CD8-positive, alpha-beta memory T cell (primary cell): Measurements from ENCODE around the gene NDUFS3. TPM values are rescaled to one million over a fixed set of nuclear protein-coding genes. Genes with fewer than 3 reads are reported as not detected.

Experiments used
- CTCF ChIA-PET: fragments of 350-600 bp; sonication (Branson Sonifier 250); formaldehyde crosslinking; loops from one replicate; lab custom pipeline; 2021; ENCODE audit warnings: antibody characterized with exemption; lab: Charles Lee
- POLR2A ChIA-PET: fragments of 350-600 bp; sonication (Branson Sonifier 250); formaldehyde crosslinking; loops from one replicate; lab custom pipeline; 2021; ENCODE audit warnings: antibody characterized with exemption; lab: Charles Lee
- DNase-seq, 5 donors: peaks; one replicate each; pipeline versions ENCODE4 v3.0.0 to v3.0.0-alpha.2; 2020 to 2022; ENCODE audit warnings: mixed read lengths in 1 of 5
- H3K27ac ChIP-seq: one replicate; pipeline ENCODE4 v1.7.0; 2013; ENCODE audit warnings: low read depth, mild to moderate bottlenecking, low read length, moderate library complexity
- H3K27me3 ChIP-seq: 2 replicates; pipeline ENCODE4 v1.7.0; 2013; ENCODE audit warnings: low read length, mild to moderate bottlenecking; ENCODE audit not compliant: insufficient read depth, poor library complexity, severe bottlenecking
- H3K36me3 ChIP-seq: 2 replicates; pipeline ENCODE4 v1.7.0; 2013; ENCODE audit warnings: mild to moderate bottlenecking, low read length, moderate library complexity; ENCODE audit not compliant: insufficient read depth
- H3K4me1 ChIP-seq: 2 replicates; pipeline ENCODE4 v1.7.0; 2013; ENCODE audit warnings: mild to moderate bottlenecking, low read length, moderate library complexity; ENCODE audit not compliant: insufficient read depth
- H3K4me3 ChIP-seq: 2 replicates; pipeline ENCODE4 v1.7.0; 2013; ENCODE audit warnings: mild to moderate bottlenecking, low read length
- H3K9me3 ChIP-seq: 2 replicates; pipeline ENCODE4 v1.7.0; 2013; ENCODE audit warnings: mild to moderate bottlenecking, low read length
- H3K27ac Mint-ChIP-seq, 8 donors: one replicate each; pipeline ENCODE4 v1.8.0; 2020 to 2021; ENCODE audit warnings: mixed read lengths in 8 of 8, mild to moderate bottlenecking in 6 of 8, inconsistent platforms in 3 of 8, moderate library complexity in 3 of 8
- H3K27me3 Mint-ChIP-seq, 2 donors: one replicate each; pipeline ENCODE4 v1.8.0; 2020 to 2021; ENCODE audit warnings: mixed read lengths in 2 of 2, mild to moderate bottlenecking in 1 of 2, moderate library complexity in 1 of 2
- H3K36me3 Mint-ChIP-seq, 3 donors: one replicate each; pipeline ENCODE4 v1.8.0; 2020 to 2021; ENCODE audit warnings: mixed read lengths in 3 of 3, inconsistent platforms in 1 of 3, mild to moderate bottlenecking in 1 of 3
- H3K4me1 Mint-ChIP-seq, 3 donors: one replicate each; pipeline ENCODE4 v1.8.0; 2020 to 2021; ENCODE audit warnings: mixed read lengths in 3 of 3, inconsistent platforms in 1 of 3, mild to moderate bottlenecking in 1 of 3
- H3K4me3 Mint-ChIP-seq, 7 donors: one replicate each; pipeline ENCODE4 v1.8.0; 2020 to 2021; ENCODE audit warnings: mixed read lengths in 7 of 7, mild to moderate bottlenecking in 6 of 7, moderate library complexity in 4 of 7, inconsistent platforms in 2 of 7
- H3K9me3 Mint-ChIP-seq, 5 donors: one replicate each; pipeline ENCODE4 v1.8.0; 2020 to 2022; ENCODE audit warnings: mixed read lengths in 5 of 5, mild to moderate bottlenecking in 3 of 5, moderate library complexity in 2 of 5, inconsistent platforms in 1 of 5
- polyA plus RNA-seq: library from polyadenylated mRNA; unstranded; fragments of 300-500 nt; fragmentation: Illumina TruSeq; gene quantifications from one replicate; pipeline ENCODE4 v1.2.3, GENCODE V29; 2021
- total RNA-seq, 2 experiments: library from RNA; stranded (reverse); gene quantifications; one replicate each; pipeline ENCODE4 v1.2.3, GENCODE V29; 2021

The NDUFS3 gene
- total and polyA plus RNA-seq, 3 experiments from 2014 or later: 98.9 to 157 (median 147) TPM

GRCh38 chr11:47592970-47593369 is 14.1 kb downstream of the NDUFS3 start:
- no peaks in the 10 kb centered on the region for H3K9me3 Mint-ChIP-seq
- H3K27me3 Mint-ChIP-seq: peaks cover 29 to 35% of the 10 kb centered on the region in 2 donors
- CTCF ChIA-PET: no interaction called here
- H3K4me3 ChIP-seq: no peak overlapping the region
- H3K27me3 ChIP-seq: peaks cover 24% of the 10 kb centered on the region
- POLR2A ChIA-PET: no interaction called here
- H3K36me3 ChIP-seq: no peaks in the 10 kb centered on the region
- H3K36me3 Mint-ChIP-seq: peaks cover 0 to 4% (median 0%) of the 10 kb centered on the region in 3 donors
- no peak overlapping the region for H3K4me3 Mint-ChIP-seq
- DNase-seq: no peak
- peaks cover 0 to 14% (median 2%) of the 10 kb centered on the region in 3 donors for H3K4me1 Mint-ChIP-seq
- H3K4me1 ChIP-seq: no peaks in the 10 kb centered on the region
- H3K27ac Mint-ChIP-seq: no peak overlapping the region
- no peaks in the 10 kb centered on the region for H3K9me3 ChIP-seq
- H3K27ac ChIP-seq: no peak overlapping the region

- H3K27me3 Mint-ChIP-seq: peaks cover 29 to 35% of the 10 kb centered on the region in 2 donors
- ChIA-PET CTCF (no interaction called here), POLR2A (no interaction called here)
- peaks cover 24% of the 10 kb centered on the region for H3K27me3 ChIP-seq
- no peaks in the 10 kb centered on the region for H3K9me3 Mint-ChIP-seq
- no peak overlapping the region for H3K4me3 ChIP-seq
- peaks cover 0 to 4% (median 0%) of the 10 kb centered on the region in 3 donors for H3K36me3 Mint-ChIP-seq
- no peaks in the 10 kb centered on the region for H3K36me3 ChIP-seq
- no peaks in the 10 kb centered on the region for H3K9me3 ChIP-seq
- H3K4me3 Mint-ChIP-seq: no peak overlapping the region
- H3K4me1 Mint-ChIP-seq: peaks cover 0 to 14% (median 2%) of the 10 kb centered on the region in 3 donors
- no peak overlapping the region for H3K27ac ChIP-seq
- no peak for DNase-seq
- no peak overlapping the region for H3K27ac Mint-ChIP-seq
- no peaks in the 10 kb centered on the region for H3K4me1 ChIP-seq
These were observed 14.6 kb downstream of the NDUFS3 start for GRCh38 chr11:47593492-47593933.

GRCh38 chr11:47593934-47594855 is 15.3 kb downstream of the NDUFS3 start, which contains the start of gene C1QTNF4:
TSS of gene C1QTNF4 (minus strand) at chr11:47594411. CDS start at chr11:47590810, 3,601 bp downstream.
- Mint-ChIP-seq H3K9me3 (no peaks in the 10 kb centered on the region), H3K4me3 (no peak within 1 kb of the TSS), H3K36me3 (peaks cover 0 to 4% (median 1%) of the 10 kb centered on the region in 3 donors), H3K4me1 (peaks cover 0 to 14% (median 2%) of the 10 kb centered on the region in 3 donors), H3K27me3 (peaks cover 29 to 35% of the 10 kb centered on the region in 2 donors), H3K27ac (no peak within 1 kb of the TSS)
- no peak within 1 kb of the TSS for H3K27ac ChIP-seq
- no peaks in the 10 kb centered on the region for H3K9me3 ChIP-seq
- POLR2A ChIA-PET: no interaction called here
- no peaks in the 10 kb centered on the region for H3K36me3 ChIP-seq
- H3K4me1 ChIP-seq: no peaks in the 10 kb centered on the region
- H3K27me3 ChIP-seq: peaks cover 24% of the 10 kb centered on the region
- CTCF ChIA-PET: no interaction called here
- H3K4me3 ChIP-seq: no peak within 1 kb of the TSS
- DNase-seq: no peak

GRCh38 chr11:47595029-47595428 is 16.2 kb downstream of the NDUFS3 start:
- peaks cover 0 to 14% (median 2%) of the 10 kb centered on the region in 3 donors for H3K4me1 Mint-ChIP-seq
- no peaks in the 10 kb centered on the region for H3K9me3 Mint-ChIP-seq
- H3K27me3 Mint-ChIP-seq: peaks cover 29 to 38% of the 10 kb centered on the region in 2 donors
- CTCF ChIA-PET: no interaction called here
- H3K36me3 Mint-ChIP-seq: peaks cover 0 to 4% (median 4%) of the 10 kb centered on the region in 3 donors
- POLR2A ChIA-PET: no interaction called here
- no peak overlapping the region for H3K27ac Mint-ChIP-seq
- DNase-seq: no peak
- Histone ChIP-seq H3K27me3 (peaks cover 24% of the 10 kb centered on the region), H3K9me3 (no peaks in the 10 kb centered on the region), H3K27ac (no peak overlapping the region), H3K36me3 (no peaks in the 10 kb centered on the region), H3K4me3 (no peak overlapping the region), H3K4me1 (no peaks in the 10 kb centered on the region)
- no peak overlapping the region for H3K4me3 Mint-ChIP-seq

- H3K27ac Mint-ChIP-seq: no peak overlapping the region
- CTCF ChIA-PET: no interaction called here
- peaks cover 0 to 14% (median 2%) of the 10 kb centered on the region in 3 donors for H3K4me1 Mint-ChIP-seq
These were observed 17.1 kb downstream of the NDUFS3 start for GRCh38 chr11:47595967-47596366.

GRCh38 chr11:47599902-47600301 is 21.0 kb downstream of the NDUFS3 start:
- Mint-ChIP-seq H3K27me3 (peaks cover 5 to 15% of the 10 kb centered on the region in 2 donors), H3K9me3 (no peaks in the 10 kb centered on the region), H3K36me3 (peaks cover 0 to 4% (median 0%) of the 10 kb centered on the region in 3 donors), H3K4me3 (no peak overlapping the region), H3K4me1 (no peaks in the 10 kb centered on the region), H3K27ac (no peak overlapping the region)
- DNase-seq: no peak
- ChIA-PET POLR2A (no interaction called here), CTCF (no interaction called here)
- Histone ChIP-seq H3K27me3 (peaks cover 3% of the 10 kb centered on the region), H3K4me3 (no peak overlapping the region), H3K9me3 (no peaks in the 10 kb centered on the region), H3K4me1 (no peaks in the 10 kb centered on the region), H3K36me3 (no peaks in the 10 kb centered on the region), H3K27ac (no peak overlapping the region)

More at GRCh38 chr11:47595967-47596366, 17.1 kb downstream of the NDUFS3 start:
- no peaks in the 10 kb centered on the region for H3K4me1 ChIP-seq
- no peaks in the 10 kb centered on the region for H3K9me3 Mint-ChIP-seq
- no peaks in the 10 kb centered on the region for H3K36me3 ChIP-seq
- peaks cover 24% of the 10 kb centered on the region for H3K27me3 ChIP-seq
- no peak overlapping the region for H3K4me3 ChIP-seq
- peaks cover 0 to 4% (median 4%) of the 10 kb centered on the region in 3 donors for H3K36me3 Mint-ChIP-seq
- H3K27me3 Mint-ChIP-seq: peaks cover 29 to 39% of the 10 kb centered on the region in 2 donors
- no peaks in the 10 kb centered on the region for H3K9me3 ChIP-seq
- POLR2A ChIA-PET: no interaction called here
- H3K4me3 Mint-ChIP-seq: no peak overlapping the region
- no peak for DNase-seq
- no peak overlapping the region for H3K27ac ChIP-seq

GRCh38 chr11:47603295-47603694 is 24.4 kb downstream of the NDUFS3 start:
- H3K4me1 Mint-ChIP-seq: no peaks in the 10 kb centered on the region
- ChIA-PET POLR2A (no interaction called here), CTCF (no interaction called here)
- peaks cover 0 to 4% of the 10 kb centered on the region in 2 donors for H3K27me3 Mint-ChIP-seq
- peaks cover 4 to 12% (median 4%) of the 10 kb centered on the region in 3 donors for H3K36me3 Mint-ChIP-seq
- Histone ChIP-seq H3K4me3 (no peak overlapping the region), H3K9me3 (no peaks in the 10 kb centered on the region), H3K4me1 (no peaks in the 10 kb centered on the region), H3K27ac (no peak overlapping the region), H3K27me3 (no peaks in the 10 kb centered on the region), H3K36me3 (no peaks in the 10 kb centered on the region)
- DNase-seq: no peak
- no peak overlapping the region for H3K4me3 Mint-ChIP-seq
- no peak overlapping the region for H3K27ac Mint-ChIP-seq
- H3K9me3 Mint-ChIP-seq: no peaks in the 10 kb centered on the region

GRCh38 chr11:47605921-47606320 is 27.0 kb downstream of the NDUFS3 start:
- H3K9me3 ChIP-seq: no peaks in the 10 kb centered on the region
- Mint-ChIP-seq H3K36me3 (peaks cover 5 to 11% (median 7%) of the 10 kb centered on the region in 3 donors), H3K4me1 (no peaks in the 10 kb centered on the region), H3K9me3 (no peaks in the 10 kb centered on the region), H3K27ac (no peak overlapping the region), H3K4me3 (no peak overlapping the region), H3K27me3 (no peaks in the 10 kb centered on the region)
- ChIA-PET POLR2A (no interaction called here), CTCF (interaction anchor here (1.2 to 1.5 kb wide), 2 partner anchors 11 to 15 kb away, joined by 3 to 4 read pairs; no protein-coding TSS in a partner anchor)
- DNase-seq: no peak
- H3K27ac ChIP-seq: no peak overlapping the region
- H3K36me3 ChIP-seq: no peaks in the 10 kb centered on the region
- no peak overlapping the region for H3K4me3 ChIP-seq
- no peaks in the 10 kb centered on the region for H3K27me3 ChIP-seq
- H3K4me1 ChIP-seq: no peaks in the 10 kb centered on the region
